Suprapubic skin (tissue), 4 donors: ENCODE data around the gene ERMN. TPM values are rescaled to one million over a fixed set of nuclear protein-coding genes. Genes with fewer than 3 reads are reported as not detected.

Source experiments
- DNase-seq, 2 donors: peaks; one replicate each; pipeline ENCODE4 v3.0.0-alpha.2; 2019; ENCODE audit warnings: low spot score in 2 of 2
- H3K27ac ChIP-seq: fragments of 200-600 bp; sonication (generic); one replicate; pipeline ENCODE4 v1.5.1; 2019
- H3K27me3 ChIP-seq: fragments of 200-600 bp; sonication (generic); one replicate; pipeline ENCODE4 v1.5.1; 2019
- H3K36me3 ChIP-seq: fragments of 200-600 bp; sonication (generic); one replicate; pipeline ENCODE4 v1.5.1; 2019
- H3K4me1 ChIP-seq: fragments of 200-600 bp; sonication (generic); one replicate; pipeline ENCODE4 v1.5.1; 2019
- H3K4me3 ChIP-seq: fragments of 200-600 bp; sonication (generic); one replicate; pipeline ENCODE4 v1.5.1; 2019; ENCODE audit warnings: mild to moderate bottlenecking
- H3K9me3 ChIP-seq: fragments of 200-600 bp; sonication (generic); one replicate; pipeline ENCODE4 v1.5.1; 2019
- EP300 ChIP-seq: sonication (generic); formaldehyde crosslinking; IDR thresholded peaks from one replicate; pipeline ENCODE4 v1.6.1; 2017; ENCODE audit warnings: antibody characterized with exemption
- POLR2A ChIP-seq, 2 donors: fragments of 450-650 bp; IDR thresholded peaks; one replicate each; pipeline ENCODE4 v1.6.1; 2017; ENCODE audit warnings: antibody characterized with exemption in 2 of 2, mild to moderate bottlenecking in 2 of 2, moderate library complexity in 2 of 2
- POLR2AphosphoS5 ChIP-seq, 3 donors: sonication (generic); formaldehyde crosslinking; IDR thresholded peaks; one replicate each; pipeline ENCODE4 v1.6.1; 2017; ENCODE audit warnings: antibody characterized with exemption in 3 of 3
- WGBS: methylation state at CpG from one replicate; pipeline ENCODE4 v1.1.5; 2018; 5-methylcytosine and 5-hydroxymethylcytosine counted together
- total RNA-seq, 4 donors: library from RNA; depleted of rRNA; stranded (reverse); fragments of >200 nt; gene quantifications; one replicate each; pipeline ENCODE4 v1.1.0, GENCODE V29; 2016
- TF ChIP-seq, protein P1 (sequence below), 2 donors: fragments of 200-600 bp in 1 of 2; fragments of 450-650 bp in 1 of 2; sonication (generic) in 1 of 2; IDR thresholded peaks; one replicate each; pipeline ENCODE4 v1.5.1; 2016 to 2019; ENCODE audit warnings: antibody characterized with exemption in 2 of 2, mild to moderate bottlenecking in 1 of 2, moderate library complexity in 1 of 2

Gene ERMN
- total RNA-seq, 4 donors from 2014 or later, result 0.72 TPM; not detected in 3

DNA sequence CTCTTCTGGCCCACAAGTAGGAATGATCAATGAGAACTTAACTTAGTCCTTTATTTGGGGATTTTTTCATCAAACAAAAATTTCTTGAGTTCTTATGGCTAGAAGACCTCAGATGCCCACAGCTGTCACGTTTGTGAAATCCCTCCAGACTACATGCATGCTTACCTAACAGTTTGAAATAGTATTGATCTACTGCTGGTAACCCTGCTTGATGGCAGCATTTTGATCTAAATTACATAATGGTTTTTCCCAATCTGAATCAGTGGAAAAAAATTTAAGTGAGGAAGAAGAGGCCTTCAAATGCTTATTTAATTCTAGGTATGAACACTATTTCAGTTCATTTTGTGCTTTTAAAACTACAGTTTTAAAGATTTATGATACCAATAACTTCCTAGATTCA, 13.9 kb downstream of the ERMN start:
- Histone ChIP-seq H3K4me1 (no peaks in the 10 kb centered on the region), H3K36me3 (no peaks in the 10 kb centered on the region), H3K4me3 (no peak overlapping the region), H3K9me3 (no peaks in the 10 kb centered on the region), H3K27ac (no peak overlapping the region), H3K27me3 (no peaks in the 10 kb centered on the region)
- no peak for DNase-seq
- TF ChIP-seq POLR2AphosphoS5 (IDR thresholded peaks at IDR 0.05) (no peak), POLR2A (IDR thresholded peaks at IDR 0.05) (no peak), EP300 (no peak)
- TF ChIP-seq, protein P1, sequence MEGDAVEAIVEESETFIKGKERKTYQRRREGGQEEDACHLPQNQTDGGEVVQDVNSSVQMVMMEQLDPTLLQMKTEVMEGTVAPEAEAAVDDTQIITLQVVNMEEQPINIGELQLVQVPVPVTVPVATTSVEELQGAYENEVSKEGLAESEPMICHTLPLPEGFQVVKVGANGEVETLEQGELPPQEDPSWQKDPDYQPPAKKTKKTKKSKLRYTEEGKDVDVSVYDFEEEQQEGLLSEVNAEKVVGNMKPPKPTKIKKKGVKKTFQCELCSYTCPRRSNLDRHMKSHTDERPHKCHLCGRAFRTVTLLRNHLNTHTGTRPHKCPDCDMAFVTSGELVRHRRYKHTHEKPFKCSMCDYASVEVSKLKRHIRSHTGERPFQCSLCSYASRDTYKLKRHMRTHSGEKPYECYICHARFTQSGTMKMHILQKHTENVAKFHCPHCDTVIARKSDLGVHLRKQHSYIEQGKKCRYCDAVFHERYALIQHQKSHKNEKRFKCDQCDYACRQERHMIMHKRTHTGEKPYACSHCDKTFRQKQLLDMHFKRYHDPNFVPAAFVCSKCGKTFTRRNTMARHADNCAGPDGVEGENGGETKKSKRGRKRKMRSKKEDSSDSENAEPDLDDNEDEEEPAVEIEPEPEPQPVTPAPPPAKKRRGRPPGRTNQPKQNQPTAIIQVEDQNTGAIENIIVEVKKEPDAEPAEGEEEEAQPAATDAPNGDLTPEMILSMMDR (IDR thresholded peaks at IDR 0.05), result no peak
- 86% methylated on average over 1 of the region's 1 CpG for WGBS

DNA sequence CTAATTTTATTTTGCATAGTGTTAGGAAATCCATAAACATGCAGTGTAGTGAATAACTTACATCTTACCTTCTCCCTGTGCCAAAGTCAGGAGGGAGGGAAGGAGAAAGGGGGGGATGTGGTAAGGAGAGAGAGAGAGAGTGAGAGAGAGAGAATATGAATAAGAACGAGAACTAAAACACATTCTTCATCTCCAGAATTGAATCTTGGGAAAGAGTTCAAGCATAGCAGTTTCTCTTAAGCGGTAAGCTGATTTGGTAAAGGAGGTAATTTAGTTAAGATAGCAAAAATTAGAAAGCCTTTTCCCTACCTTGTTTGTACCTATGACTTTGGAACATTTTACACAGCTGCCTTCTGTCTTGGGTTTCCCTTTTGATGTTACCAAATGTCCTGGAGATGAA, 15.7 kb downstream of the ERMN start:
- Histone ChIP-seq H3K27me3 (no peaks in the 10 kb centered on the region), H3K27ac (no peak overlapping the region), H3K9me3 (no peaks in the 10 kb centered on the region), H3K4me1 (no peaks in the 10 kb centered on the region), H3K4me3 (no peak overlapping the region), H3K36me3 (no peaks in the 10 kb centered on the region)
- WGBS, result 83% methylated on average over 2 of the region's 2 CpGs
- no peak for DNase-seq
- TF ChIP-seq EP300 (no peak), POLR2AphosphoS5 (IDR thresholded peaks at IDR 0.05) (no peak), POLR2A (IDR thresholded peaks at IDR 0.05) (no peak)
- TF ChIP-seq, protein P1 (IDR thresholded peaks at IDR 0.05), result no peak

DNA sequence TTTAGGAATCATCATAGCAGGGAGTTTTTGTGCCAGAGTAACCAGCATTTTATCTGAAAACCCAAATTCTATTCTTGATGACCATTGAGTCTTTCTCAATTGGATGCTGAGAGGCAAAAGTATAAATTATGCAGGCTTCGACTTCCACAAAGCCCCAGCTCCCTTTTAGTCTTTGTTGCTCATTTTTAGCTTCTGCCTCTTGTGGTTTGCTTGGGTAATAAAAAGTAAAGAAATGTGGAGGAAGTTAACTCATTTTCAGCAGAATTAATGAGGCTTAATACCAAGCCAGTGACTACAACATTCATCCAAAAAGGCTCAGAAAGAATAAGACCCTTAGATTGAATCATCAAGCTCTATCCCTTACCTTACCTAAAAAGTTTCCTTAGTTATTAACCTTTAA, 18.6 kb downstream of the ERMN start:
- no peak for DNase-seq
- WGBS, result 64% methylated on average over 1 of the region's 1 CpG
- TF ChIP-seq POLR2A (IDR thresholded peaks at IDR 0.05), result no peak
- H3K36me3 ChIP-seq, result no peaks in the 10 kb centered on the region
- no peaks in the 10 kb centered on the region for H3K27me3 ChIP-seq
- H3K27ac ChIP-seq, result no peak overlapping the region
- no peaks in the 10 kb centered on the region for H3K4me1 ChIP-seq
- H3K9me3 ChIP-seq, result no peaks in the 10 kb centered on the region
- H3K4me3 ChIP-seq, result no peak overlapping the region

DNA sequence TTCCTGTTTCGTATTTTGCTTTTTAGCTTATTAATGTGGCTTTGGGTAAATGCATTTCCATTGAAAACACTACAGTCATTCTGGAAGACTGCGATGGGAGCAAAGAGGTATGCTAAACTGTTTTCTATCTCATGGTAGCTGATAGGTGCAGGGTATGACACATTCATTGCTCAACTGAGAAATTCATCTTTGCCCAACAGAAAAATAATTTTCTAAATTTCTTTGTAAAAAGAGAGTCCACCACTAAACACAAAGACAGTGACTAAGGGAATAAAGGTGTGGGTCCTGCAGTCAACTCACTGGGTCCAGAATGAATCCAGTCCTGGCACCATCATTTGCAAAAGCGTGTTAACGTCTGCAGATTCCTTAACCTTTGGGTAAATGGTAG, 19.9 kb downstream of the ERMN start:
- Histone ChIP-seq H3K27me3 (no peaks in the 10 kb centered on the region), H3K36me3 (no peaks in the 10 kb centered on the region), H3K4me3 (no peak overlapping the region), H3K27ac (no peak overlapping the region), H3K4me1 (no peaks in the 10 kb centered on the region), H3K9me3 (no peaks in the 10 kb centered on the region)
- WGBS, result 92% methylated on average over 4 of the region's 4 CpGs
- DNase-seq, result no peak
- TF ChIP-seq POLR2AphosphoS5 (IDR thresholded peaks at IDR 0.05) (no peak), POLR2A (IDR thresholded peaks at IDR 0.05) (no peak), EP300 (no peak)
- TF ChIP-seq, protein P1 (IDR thresholded peaks at IDR 0.05), result no peak

DNA sequence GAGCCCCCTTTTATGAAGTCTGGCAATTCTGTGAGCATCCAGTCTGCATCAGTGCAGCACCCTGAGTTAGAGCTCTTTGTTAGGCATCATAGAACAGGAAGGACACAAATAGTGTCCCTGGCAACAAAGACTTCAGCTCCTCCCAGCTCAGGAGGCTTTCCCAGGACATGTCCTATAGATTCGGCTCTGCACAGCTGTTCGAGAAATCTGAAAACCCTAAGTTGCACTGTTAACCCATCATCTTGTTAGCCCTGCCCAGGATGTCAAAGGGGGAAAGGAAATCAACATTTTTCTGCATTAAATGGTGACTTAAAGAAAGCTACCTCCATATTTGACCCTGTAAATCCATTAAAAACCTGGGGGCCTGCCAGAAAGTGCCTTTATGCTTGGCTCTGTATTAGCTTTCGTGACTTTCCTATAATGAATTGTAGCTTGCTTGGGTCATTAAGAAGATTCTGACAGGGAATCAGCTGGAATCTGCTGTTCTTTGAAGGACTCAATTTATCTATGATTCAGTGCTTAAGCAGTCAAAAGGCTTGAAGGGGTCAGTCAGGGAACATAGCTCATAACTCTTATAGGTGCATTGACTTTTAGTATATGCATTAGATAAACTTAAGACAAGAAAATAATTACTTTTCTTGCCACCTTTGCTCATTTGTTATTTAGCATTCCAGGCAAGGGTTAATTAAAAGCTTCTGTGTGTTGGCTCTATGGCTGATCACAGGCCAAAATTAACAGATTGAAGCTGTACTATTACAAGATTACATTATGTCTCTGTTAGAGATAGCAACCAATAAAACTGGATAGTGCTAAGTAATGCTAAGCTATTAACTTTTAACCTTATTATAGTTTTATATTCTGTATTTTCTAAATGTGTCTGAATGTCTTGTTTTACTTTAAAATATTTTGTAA, 20.6 kb downstream of the ERMN start:
- no peak overlapping the region for H3K27ac ChIP-seq
- H3K36me3 ChIP-seq, result no peaks in the 10 kb centered on the region
- H3K27me3 ChIP-seq, result no peaks in the 10 kb centered on the region
- WGBS, result 54% methylated on average over 3 of the region's 3 CpGs
- TF ChIP-seq POLR2A (IDR thresholded peaks at IDR 0.05) (no peak), EP300 (no peak), POLR2AphosphoS5 (IDR thresholded peaks at IDR 0.05) (no peak)
- TF ChIP-seq, protein P1 (IDR thresholded peaks at IDR 0.05), result no peak
- H3K9me3 ChIP-seq, result no peaks in the 10 kb centered on the region
- no peak for DNase-seq
- H3K4me1 ChIP-seq, result no peaks in the 10 kb centered on the region
- H3K4me3 ChIP-seq, result no peak overlapping the region
